ENCODE results near the gene FAHD2A.
"Not testable (repeated sequence)": the region's sequence is repeated elsewhere in the genome, so short reads cannot be mapped to it uniquely, and the experiment has no call there.

The FAHD2A gene

GRCh38 chr2:95391641-95392310 lies 10.7 kb upstream of the FAHD2A start:
- DNase-seq, result no peak

GRCh38 chr2:95392320-95392719 lies 10.2 kb upstream of the FAHD2A start:
- DNase-seq, result no peak

- no peak for DNase-seq
These were observed 9.6 kb upstream of the FAHD2A start for GRCh38 chr2:95392730-95393455.

GRCh38 chr2:95393901-95394300 lies 8.6 kb upstream of the FAHD2A start:
- DNase-seq, result no peak

GRCh38 chr2:95399061-95399460 lies 3.4 kb upstream of the FAHD2A start:
- DNase-seq, result no peak

- DNase-seq, result no peak
These were observed 1.0 kb upstream of the FAHD2A start for GRCh38 chr2:95401480-95401879.

- DNase-seq, result peak; percentile 6
These were observed 521 bp upstream of the FAHD2A start for GRCh38 chr2:95402004-95402369.

- DNase-seq, result peak; percentile 67
These were observed 755 bp downstream of the FAHD2A start for GRCh38 chr2:95403204-95403721.

- not testable (repeated sequence) for DNase-seq
These were observed 1.3 kb downstream of the FAHD2A start for GRCh38 chr2:95403824-95404223.

GRCh38 chr2:95404676-95405075 lies 2.2 kb downstream of the FAHD2A start:
- peak; percentile 27 for DNase-seq

GRCh38 chr2:95411239-95411638 lies 8.7 kb downstream of the FAHD2A start:
- DNase-seq, result not testable (repeated sequence)

- DNase-seq, result peak; percentile 78
These were observed 11.6 kb downstream of the FAHD2A start for GRCh38 chr2:95414015-95414594.

GRCh38 chr2:95415138-95415537 lies 12.6 kb downstream of the FAHD2A start:
- not testable (repeated sequence) for DNase-seq

GRCh38 chr2:95415561-95415960 lies 13.1 kb downstream of the FAHD2A start:
- DNase-seq, result not testable (repeated sequence)

- DNase-seq, result not testable (repeated sequence)
These were observed 24.8 kb downstream of the FAHD2A start for GRCh38 chr2:95427196-95427867.

- DNase-seq, result not testable (repeated sequence)
These were observed 27.4 kb downstream of the FAHD2A start for GRCh38 chr2:95429748-95430467.

- not testable (repeated sequence) for DNase-seq
These were observed 30.9 kb downstream of the FAHD2A start for GRCh38 chr2:95433373-95433772.

- not testable (repeated sequence) for DNase-seq
These were observed 31.5 kb downstream of the FAHD2A start for GRCh38 chr2:95433973-95434372.

GRCh38 chr2:95434507-95435076 lies 32.1 kb downstream of the FAHD2A start:
- DNase-seq, result not testable (repeated sequence)

- not testable (repeated sequence) for DNase-seq
These were observed 32.8 kb downstream of the FAHD2A start for GRCh38 chr2:95435162-95435871.

- DNase-seq, result not testable (repeated sequence)
These were observed 33.3 kb downstream of the FAHD2A start for GRCh38 chr2:95435872-95436209.

Data from hematopoietic multipotent progenitor cell treated with erythropoietin and hydrocortisone succinate and interleukin-3 and kit ligand, for 6 days (in vitro differentiated cells).